SK-N-MC (cell line): ENCODE data around the gene MINDY3.

Experiments
- EZH2 ChIP-seq: fragments of 200-600 bp; sonication (generic); IDR thresholded peaks from one replicate; pipeline ENCODE4 v1.6.1; 2017; ENCODE audit warnings: antibody characterized with exemption
- FOXP2 ChIP-seq: optimal IDR thresholded peaks from 2 replicates; pipeline ENCODE3; 2011; ENCODE audit warnings: mild to moderate bottlenecking, moderate library complexity; ENCODE audit not compliant: insufficient read depth; ENCODE audit errors: extremely low read length, control extremely low read depth
- POLR2AphosphoS5 ChIP-seq: IDR thresholded peaks from 2 replicates; pipeline ENCODE4 v1.6.1; 2012; ENCODE audit warnings: mild to moderate bottlenecking, low read depth, low read length, borderline replicate concordance

GRCh38 chr10:15789793-15790525 is 70.3 kb downstream of the MINDY3 start:
- TF ChIP-seq EZH2 (no peak), POLR2AphosphoS5 (no peak), FOXP2 (no peak)
